ENCODE results near the gene TMEM245.

DNA sequence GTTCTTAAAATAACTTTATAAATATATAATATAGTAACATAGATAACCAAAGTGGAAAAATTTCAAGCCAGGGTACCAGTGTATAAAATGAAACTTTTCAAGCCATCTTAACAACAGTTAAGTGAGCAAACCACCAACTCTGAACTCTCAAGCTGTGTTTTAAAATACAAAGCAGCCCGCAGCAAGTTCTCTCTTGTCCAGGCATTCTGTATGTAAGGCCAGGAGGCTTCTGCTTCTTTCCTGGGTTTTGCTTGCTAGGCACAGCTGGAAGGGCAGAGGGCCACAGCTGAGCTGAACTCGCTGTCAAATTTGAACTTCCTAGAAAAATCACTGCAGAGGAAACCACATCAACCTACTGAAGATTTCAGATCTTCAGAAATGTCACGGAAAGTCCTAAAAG is 99.6 kb downstream of the TMEM245 start:
- TF ChIP-seq GATA2 (IDR thresholded peaks at IDR 0.05; ENCODE audit: low read depth, low read length), result no peak
- TF ChIP-seq GATA3 (IDR thresholded peaks at IDR 0.05; ENCODE audit: low read depth, low read length), result no peak

Data from SH-SY5Y (cell line).